Subcutaneous adipose tissue (tissue), 4 donors: Measurements from ENCODE around the gene CTIF. TPM values are rescaled to one million over a fixed set of nuclear protein-coding genes. Genes with fewer than 3 reads are reported as not detected.

ENCODE experiments used
- CTCF ChIP-seq: fragments of 450-650 bp; IDR thresholded peaks from one replicate; pipeline ENCODE4 v1.5.1; 2016; ENCODE audit warnings: low read depth, mild to moderate bottlenecking, control low read depth, antibody characterized with exemption, moderate library complexity
- total RNA-seq, 4 donors: library from RNA; depleted of rRNA; stranded (reverse); fragments of >200 nt; gene quantifications; one replicate each; pipeline ENCODE4 v1.1.0, GENCODE V29; 2016

CTIF gene
- total RNA-seq, 4 donors from 2014 or later: 41.0 to 195 (median 78.3) TPM

- TF ChIP-seq CTCF: no peak
Measured at GRCh38 chr18:48683197-48683596, 144.4 kb downstream of the CTIF start.

GRCh38 chr18:48683661-48684060 is 144.8 kb downstream of the CTIF start:
- no peak for TF ChIP-seq CTCF

- TF ChIP-seq CTCF: no peak
Measured at GRCh38 chr18:48687346-48688042, 148.7 kb downstream of the CTIF start.

- no peak for TF ChIP-seq CTCF
Measured at GRCh38 chr18:48688961-48689360, 150.1 kb downstream of the CTIF start.

- TF ChIP-seq CTCF: no peak
Measured at GRCh38 chr18:48689548-48689947, 150.7 kb downstream of the CTIF start.

GRCh38 chr18:48690494-48690893 is 151.7 kb downstream of the CTIF start:
- no peak for TF ChIP-seq CTCF

DNA sequence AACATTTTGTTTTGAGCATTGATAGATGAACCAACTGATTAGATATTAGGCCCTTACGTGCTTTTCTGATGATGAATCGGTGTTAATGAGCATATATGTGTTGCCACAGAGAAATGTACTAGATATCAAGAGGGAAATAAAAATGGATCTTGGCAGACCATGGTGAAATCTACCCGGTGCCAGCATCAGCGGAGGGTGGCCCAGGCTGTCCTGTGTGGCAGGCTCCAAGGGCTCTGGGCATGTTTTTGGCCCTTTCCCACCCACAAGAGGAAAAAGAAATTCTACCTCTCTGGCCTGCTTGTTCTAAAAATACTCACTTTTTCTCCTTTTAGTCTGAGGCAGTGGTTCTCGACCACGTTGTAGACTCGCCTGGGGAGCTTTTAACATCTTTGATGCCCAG is 154.2 kb downstream of the CTIF start:
- no peak for TF ChIP-seq CTCF
